Measurements from ENCODE around the gene RELB. TPM values are rescaled to one million over a fixed set of nuclear protein-coding genes. Genes with fewer than 3 reads are reported as not detected.
"Not testable (repeated sequence)": the region's sequence is repeated elsewhere in the genome, so short reads cannot be mapped to it uniquely, and the experiment has no call there.

The RELB gene
- total RNA-seq, 1 experiment from 2014 or later = 11.9 TPM

DNA sequence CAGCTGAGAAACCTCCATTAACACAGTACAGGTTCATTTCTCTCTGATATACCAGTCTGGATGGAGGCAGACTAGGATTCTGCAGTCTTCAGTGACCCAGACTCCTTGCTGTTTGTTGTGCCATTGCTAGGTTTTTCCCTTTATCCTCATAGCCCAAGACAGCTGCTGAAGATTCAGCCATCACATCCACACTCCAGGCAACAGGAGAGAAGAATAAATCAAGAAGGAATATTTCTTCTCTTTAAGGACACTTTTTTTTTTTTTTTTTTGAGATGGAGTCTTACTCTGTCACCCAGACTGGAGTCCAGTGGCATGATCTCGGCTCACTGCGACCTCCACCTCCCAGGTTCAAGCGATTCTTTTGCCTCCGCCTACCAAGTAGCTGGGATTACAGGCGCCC is 31.8 kb upstream of the RELB start:
- TF ChIP-seq, protein P1, sequence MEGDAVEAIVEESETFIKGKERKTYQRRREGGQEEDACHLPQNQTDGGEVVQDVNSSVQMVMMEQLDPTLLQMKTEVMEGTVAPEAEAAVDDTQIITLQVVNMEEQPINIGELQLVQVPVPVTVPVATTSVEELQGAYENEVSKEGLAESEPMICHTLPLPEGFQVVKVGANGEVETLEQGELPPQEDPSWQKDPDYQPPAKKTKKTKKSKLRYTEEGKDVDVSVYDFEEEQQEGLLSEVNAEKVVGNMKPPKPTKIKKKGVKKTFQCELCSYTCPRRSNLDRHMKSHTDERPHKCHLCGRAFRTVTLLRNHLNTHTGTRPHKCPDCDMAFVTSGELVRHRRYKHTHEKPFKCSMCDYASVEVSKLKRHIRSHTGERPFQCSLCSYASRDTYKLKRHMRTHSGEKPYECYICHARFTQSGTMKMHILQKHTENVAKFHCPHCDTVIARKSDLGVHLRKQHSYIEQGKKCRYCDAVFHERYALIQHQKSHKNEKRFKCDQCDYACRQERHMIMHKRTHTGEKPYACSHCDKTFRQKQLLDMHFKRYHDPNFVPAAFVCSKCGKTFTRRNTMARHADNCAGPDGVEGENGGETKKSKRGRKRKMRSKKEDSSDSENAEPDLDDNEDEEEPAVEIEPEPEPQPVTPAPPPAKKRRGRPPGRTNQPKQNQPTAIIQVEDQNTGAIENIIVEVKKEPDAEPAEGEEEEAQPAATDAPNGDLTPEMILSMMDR (conservative IDR thresholded peaks at IDR 0.05; ENCODE audit: low read depth, low read length) = no peak
- no peak for TF ChIP-seq EZH2 (IDR thresholded peaks at IDR 0.05; ENCODE audit: borderline replicate concordance, low read depth, low read length, poor library complexity, severe bottlenecking)
- intact Hi-C loops (cut with micrococcal nuclease; ENCODE audit: unreplicated experiment) = no loop called here
- Histone ChIP-seq H3K36me3 (ENCODE audit: insufficient read depth, low read length, poor library complexity, severe bottlenecking) (peaks cover 24% of the 10 kb centered on the region), H3K27ac (ENCODE audit: low read depth, low read length, poor library complexity, severe bottlenecking) (no peak overlapping the region), H3K4me3 (ENCODE audit: low read depth, low read length, poor library complexity, severe bottlenecking) (no peak overlapping the region), H3K9me3 (ENCODE audit: low read depth, low read length, poor library complexity, severe bottlenecking) (no peaks in the 10 kb centered on the region), H3K4me1 (ENCODE audit: insufficient read depth, low read length, poor library complexity, severe bottlenecking) (no peaks in the 10 kb centered on the region), H3K27me3 (replicated peaks; ENCODE audit: insufficient read depth, low read depth, low read length, poor library complexity) (no peaks in the 10 kb centered on the region)
- BruUV-seq (replicated peaks) = no TSS peak
- no peak for DNase-seq (ENCODE audit: low spot score)
- POLR2A ChIA-PET (ENCODE audit: low non-redundant PET) = no interaction called here
- CTCF ChIA-PET = no interaction called here

DNA sequence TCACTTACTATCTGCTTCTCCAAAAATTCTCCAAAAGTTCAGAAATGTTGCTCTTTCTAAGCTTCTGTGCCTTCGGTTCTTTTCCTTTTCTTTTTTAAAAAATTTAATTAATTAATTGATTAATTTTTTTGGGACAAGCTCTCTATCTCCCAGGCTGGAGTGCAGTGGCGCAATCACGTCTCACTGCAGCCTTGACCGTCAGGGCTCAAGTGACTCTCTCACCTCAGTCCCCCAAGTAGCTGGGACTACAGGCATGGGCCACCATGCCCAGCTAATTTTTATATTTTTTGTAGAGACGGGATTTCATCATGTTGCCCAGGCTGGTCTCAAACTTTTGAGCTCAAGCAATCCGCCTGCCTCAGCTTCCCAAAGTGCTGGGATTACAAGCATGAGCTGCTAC is 29.8 kb upstream of the RELB start:
- H3K36me3 ChIP-seq (ENCODE audit: insufficient read depth, low read length, poor library complexity, severe bottlenecking) = peaks cover 42% of the 10 kb centered on the region
- H3K4me1 ChIP-seq (ENCODE audit: insufficient read depth, low read length, poor library complexity, severe bottlenecking); DNase-seq (ENCODE audit: low spot score); intact Hi-C loops (cut with micrococcal nuclease; ENCODE audit: unreplicated experiment); H3K27ac ChIP-seq (ENCODE audit: low read depth, low read length, poor library complexity, severe bottlenecking); H3K9me3 ChIP-seq (ENCODE audit: low read depth, low read length, poor library complexity, severe bottlenecking); H3K27me3 ChIP-seq (replicated peaks; ENCODE audit: insufficient read depth, low read depth, low read length, poor library complexity); BruUV-seq (replicated peaks); POLR2A ChIA-PET (ENCODE audit: low non-redundant PET); H3K4me3 ChIP-seq (ENCODE audit: low read depth, low read length, poor library complexity, severe bottlenecking): not testable (repeated sequence)
- CTCF ChIA-PET = interaction anchor here (0.6 kb wide), 1 partner anchor 17 kb away, joined by 4 read pairs; no protein-coding TSS in a partner anchor

DNA sequence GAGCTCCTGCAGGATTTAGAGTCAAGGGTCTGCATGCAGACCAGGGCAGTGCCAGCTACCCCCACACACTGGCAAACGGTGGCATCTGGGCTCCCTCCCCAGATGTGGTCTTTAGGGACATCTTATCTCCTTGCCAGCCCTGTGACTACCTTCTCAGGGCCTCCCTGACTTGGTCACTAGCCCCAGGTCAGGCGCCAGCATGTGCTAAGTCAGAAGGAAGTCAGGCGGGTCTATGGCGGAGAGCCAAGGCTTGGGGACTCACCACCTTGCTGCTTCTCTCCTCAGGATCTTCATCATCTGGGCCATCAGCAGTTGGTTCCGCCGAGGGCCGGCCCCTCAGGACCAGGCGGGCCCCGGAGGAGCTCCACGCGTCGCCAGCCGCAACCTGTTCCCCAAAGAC is 28.5 kb upstream of the RELB start:
- no peak for DNase-seq (ENCODE audit: low spot score)
- no peaks in the 10 kb centered on the region for H3K9me3 ChIP-seq (ENCODE audit: low read depth, low read length, poor library complexity, severe bottlenecking)
- intact Hi-C loops (cut with micrococcal nuclease; ENCODE audit: unreplicated experiment) = no loop called here
- TF ChIP-seq, protein P1 (conservative IDR thresholded peaks at IDR 0.05; ENCODE audit: low read depth, low read length) = no peak
- no peak for TF ChIP-seq EZH2 (IDR thresholded peaks at IDR 0.05; ENCODE audit: borderline replicate concordance, low read depth, low read length, poor library complexity, severe bottlenecking)
- H3K4me3 ChIP-seq (ENCODE audit: low read depth, low read length, poor library complexity, severe bottlenecking) = no peak overlapping the region
- ChIA-PET CTCF (no interaction called here), POLR2A (ENCODE audit: low non-redundant PET) (no interaction called here)
- BruUV-seq (replicated peaks) = no TSS peak
- H3K4me1 ChIP-seq (ENCODE audit: insufficient read depth, low read length, poor library complexity, severe bottlenecking) = no peaks in the 10 kb centered on the region
- H3K36me3 ChIP-seq (ENCODE audit: insufficient read depth, low read length, poor library complexity, severe bottlenecking) = peaks cover 53% of the 10 kb centered on the region
- H3K27ac ChIP-seq (ENCODE audit: low read depth, low read length, poor library complexity, severe bottlenecking) = no peak overlapping the region
- no peaks in the 10 kb centered on the region for H3K27me3 ChIP-seq (replicated peaks; ENCODE audit: insufficient read depth, low read depth, low read length, poor library complexity)

DNA sequence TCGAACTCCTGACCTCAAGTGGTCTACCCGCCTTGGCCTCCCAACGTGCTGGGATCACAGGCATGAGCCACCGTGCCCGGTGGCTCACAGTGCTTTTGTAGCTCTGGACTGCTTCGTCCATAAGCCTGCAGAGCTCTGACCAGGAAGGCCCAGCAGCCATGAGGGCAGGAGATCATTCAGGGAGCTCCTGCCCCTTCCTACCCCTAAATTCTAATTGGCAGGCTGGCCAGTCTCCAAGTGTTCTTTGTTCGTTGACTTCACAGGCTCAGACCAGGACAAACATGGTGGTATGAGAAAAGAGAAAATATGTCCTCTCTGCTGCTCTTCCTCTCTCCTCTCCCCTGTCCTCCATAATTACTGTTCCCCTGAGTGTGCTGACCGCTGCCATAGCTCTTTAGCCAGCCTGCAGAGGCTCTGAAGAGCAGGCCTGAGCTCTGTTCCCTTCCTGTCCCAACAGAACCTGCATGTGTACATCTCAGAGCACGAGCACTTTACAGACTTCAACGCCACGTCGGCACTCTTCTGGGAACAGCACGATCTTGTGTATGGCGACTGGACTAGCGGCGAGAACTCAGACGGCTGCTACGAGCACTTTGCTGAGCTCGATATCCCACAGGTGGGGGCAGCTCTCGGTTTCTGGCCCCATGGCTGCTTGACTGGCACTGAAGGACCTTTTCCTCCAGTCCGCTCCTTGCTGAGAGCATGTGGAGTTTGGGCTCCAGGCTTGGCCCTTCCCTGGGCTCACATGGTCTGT is 27.1 kb upstream of the RELB start:
- ChIA-PET POLR2A (ENCODE audit: low non-redundant PET) (no interaction called here), CTCF (no interaction called here)
- intact Hi-C loops (cut with micrococcal nuclease; ENCODE audit: unreplicated experiment) = no loop called here
- BruUV-seq (replicated peaks) = no TSS peak
- no peaks in the 10 kb centered on the region for H3K4me1 ChIP-seq (ENCODE audit: insufficient read depth, low read length, poor library complexity, severe bottlenecking)
- H3K4me3 ChIP-seq (ENCODE audit: low read depth, low read length, poor library complexity, severe bottlenecking) = no peak overlapping the region
- DNase-seq (ENCODE audit: low spot score) = no peak
- H3K27ac ChIP-seq (ENCODE audit: low read depth, low read length, poor library complexity, severe bottlenecking) = no peak overlapping the region
- TF ChIP-seq EZH2 (IDR thresholded peaks at IDR 0.05; ENCODE audit: borderline replicate concordance, low read depth, low read length, poor library complexity, severe bottlenecking) = no peak
- TF ChIP-seq, protein P1 (conservative IDR thresholded peaks at IDR 0.05; ENCODE audit: low read depth, low read length) = no peak
- no peaks in the 10 kb centered on the region for H3K9me3 ChIP-seq (ENCODE audit: low read depth, low read length, poor library complexity, severe bottlenecking)
- peaks cover 48% of the 10 kb centered on the region for H3K36me3 ChIP-seq (ENCODE audit: insufficient read depth, low read length, poor library complexity, severe bottlenecking)
- H3K27me3 ChIP-seq (replicated peaks; ENCODE audit: insufficient read depth, low read depth, low read length, poor library complexity) = no peaks in the 10 kb centered on the region

Measured in A673 (cell line).